Keratinocyte (primary cell): Measurements from ENCODE around the gene COL11A1. TPM values are rescaled to one million over a fixed set of nuclear protein-coding genes. Genes with fewer than 3 reads are reported as not detected.

Experiments used
- DNase-seq: peaks from one replicate; pipeline ENCODE4 v3.0.0-alpha.2; 2011; ENCODE audit warnings: low read depth, missing footprints, low spot score
- FAIRE-seq: peaks from 2 replicates; lab custom pipeline; 2011; peaks lifted over from hg19 to GRCh38; lab: Jason Lieb, UNC
- H2AFZ ChIP-seq: 2 replicates; pipeline ENCODE4 v1.6.0; 2012; ENCODE audit warnings: low read length, control low read depth, inconsistent platforms; ENCODE audit not compliant: control insufficient read depth
- H3K27ac ChIP-seq: 2 replicates; pipeline ENCODE4 v1.5.1; 2011; ENCODE audit warnings: low read length; ENCODE audit not compliant: control insufficient read depth, insufficient read depth
- H3K27me3 ChIP-seq: 3 replicates; pipeline ENCODE4 v1.6.0; 2011; ENCODE audit warnings: low read length; ENCODE audit not compliant: control insufficient read depth, insufficient read depth; ENCODE audit errors: extremely low read depth
- H3K36me3 ChIP-seq, 2 experiments: 2 replicates in 1 of 2; 3 replicates in 1 of 2; pipeline ENCODE4 v1.5.1; 2011; ENCODE audit warnings: low read length in 2 of 2, mild to moderate bottlenecking in 1 of 2; ENCODE audit not compliant: control insufficient read depth in 2 of 2, insufficient read depth in 2 of 2; ENCODE audit errors: extremely low read depth in 1 of 2
- H3K4me1 ChIP-seq: 3 replicates; pipeline ENCODE4 v1.5.1; 2011; ENCODE audit warnings: low read length; ENCODE audit not compliant: control insufficient read depth, insufficient read depth; ENCODE audit errors: extremely low read depth
- H3K4me2 ChIP-seq: 3 replicates; pipeline ENCODE4 v1.6.0; 2011; ENCODE audit warnings: low read depth, low read length; ENCODE audit not compliant: control insufficient read depth, insufficient read depth; ENCODE audit errors: extremely low read depth
- H3K4me3 ChIP-seq, 3 experiments: fragments of 200-600 bp in 1 of 3; sonication (generic) in 1 of 3; 2 replicates in 2 of 3; 3 replicates in 1 of 3; pipeline ENCODE4 v1.5.1; 2011 to 2016; ENCODE audit warnings: low read length in 3 of 3, mild to moderate bottlenecking in 3 of 3, control low read depth in 2 of 3, inconsistent platforms in 1 of 3, low read depth in 1 of 3, mixed read lengths in 1 of 3, mixed run types in 1 of 3, moderate library complexity in 1 of 3; ENCODE audit not compliant: control insufficient read depth in 2 of 3, insufficient read depth in 2 of 3; ENCODE audit errors: extremely low read depth in 1 of 3
- H3K79me2 ChIP-seq: 2 replicates; pipeline ENCODE4 v1.6.0; 2012; ENCODE audit warnings: low read length; ENCODE audit not compliant: control insufficient read depth, insufficient read depth
- H3K9ac ChIP-seq: 3 replicates; pipeline ENCODE4 v1.6.0; 2011; ENCODE audit warnings: low read length; ENCODE audit not compliant: control insufficient read depth, insufficient read depth; ENCODE audit errors: extremely low read depth
- H3K9me1 ChIP-seq: 3 replicates; pipeline ENCODE4 v1.6.0; 2011; ENCODE audit warnings: low read length; ENCODE audit not compliant: control insufficient read depth, insufficient read depth; ENCODE audit errors: extremely low read depth
- H3K9me3 ChIP-seq: 2 replicates; pipeline ENCODE4 v1.5.1; 2012; ENCODE audit warnings: low read depth, low read length; ENCODE audit not compliant: control insufficient read depth
- H4K20me1 ChIP-seq: 3 replicates; pipeline ENCODE4 v1.6.0; 2011; ENCODE audit warnings: low read length; ENCODE audit not compliant: control insufficient read depth, insufficient read depth; ENCODE audit errors: extremely low read depth
- EZH2 ChIP-seq: IDR thresholded peaks from one replicate; pipeline ENCODE4 v1.6.1; 2012; ENCODE audit warnings: inconsistent platforms, mild to moderate bottlenecking, low read length, moderate library complexity
- dilution Hi-C: fragments of 300-500 bp; cut with MboI; formaldehyde crosslinking; loops from one replicate; pipeline ENCODE4 v1.7.0; 2020; ENCODE audit warnings: low sequenced_read_pairs; ENCODE audit not compliant: extremely low pct_ligation_motif_present
- polyA plus RNA-seq, 5 experiments: library from polyadenylated mRNA; depleted of rRNA in 3 of 5; stranded (reverse) in 3 of 5; stranded (forward) in 1 of 5; unstranded in 1 of 5; fragments of >200 nt; gene quantifications; 1 replicate in 1 of 5; 2 replicates in 3 of 5; 3 replicates in 1 of 5; pipeline versions ENCODE4 v1.2.1 to v1.2.3, GENCODE V29; 2011 to 2012; ENCODE audit warnings: missing spikeins in 2 of 5, low read depth in 1 of 5, low replicate concordance in 1 of 5
- TF ChIP-seq, protein P1 (sequence below), 3 experiments: IDR thresholded peaks in 1 of 3; conservative IDR thresholded peaks in 1 of 3; optimal IDR thresholded peaks in 1 of 3; 2 replicates in 2 of 3; 3 replicates in 1 of 3; pipeline versions ENCODE3 to v1.5.1; 2011; ENCODE audit warnings: low read length in 3 of 3, mild to moderate bottlenecking in 3 of 3, moderate library complexity in 2 of 3, control low read depth in 1 of 3, inconsistent platforms in 1 of 3; ENCODE audit not compliant: insufficient read depth in 2 of 3; ENCODE audit errors: extremely low read depth in 1 of 3

COL11A1 gene
- polyA plus RNA-seq, 1 donor (not counting 4 experiments of a cell fraction or from before 2014, with no cell fraction given): 0.37 TPM

GRCh38 chr1:102952400-102952799 is 155.9 kb downstream of the COL11A1 start:
- Histone ChIP-seq H3K9me1 (no peaks in the 10 kb centered on the region), H3K9me3 (no peaks in the 10 kb centered on the region), H3K9ac (no peak overlapping the region), H3K4me1 (no peaks in the 10 kb centered on the region), H4K20me1 (no peaks in the 10 kb centered on the region), H3K79me2 (no peaks in the 10 kb centered on the region), H3K27ac (no peak overlapping the region), H3K36me3 (no peaks in the 10 kb centered on the region), H2AFZ (no peak overlapping the region), H3K27me3 (no peaks in the 10 kb centered on the region), H3K4me3 (no peak overlapping the region), H3K4me2 (no peak overlapping the region)
- no peak for TF ChIP-seq EZH2
- TF ChIP-seq, protein P1, sequence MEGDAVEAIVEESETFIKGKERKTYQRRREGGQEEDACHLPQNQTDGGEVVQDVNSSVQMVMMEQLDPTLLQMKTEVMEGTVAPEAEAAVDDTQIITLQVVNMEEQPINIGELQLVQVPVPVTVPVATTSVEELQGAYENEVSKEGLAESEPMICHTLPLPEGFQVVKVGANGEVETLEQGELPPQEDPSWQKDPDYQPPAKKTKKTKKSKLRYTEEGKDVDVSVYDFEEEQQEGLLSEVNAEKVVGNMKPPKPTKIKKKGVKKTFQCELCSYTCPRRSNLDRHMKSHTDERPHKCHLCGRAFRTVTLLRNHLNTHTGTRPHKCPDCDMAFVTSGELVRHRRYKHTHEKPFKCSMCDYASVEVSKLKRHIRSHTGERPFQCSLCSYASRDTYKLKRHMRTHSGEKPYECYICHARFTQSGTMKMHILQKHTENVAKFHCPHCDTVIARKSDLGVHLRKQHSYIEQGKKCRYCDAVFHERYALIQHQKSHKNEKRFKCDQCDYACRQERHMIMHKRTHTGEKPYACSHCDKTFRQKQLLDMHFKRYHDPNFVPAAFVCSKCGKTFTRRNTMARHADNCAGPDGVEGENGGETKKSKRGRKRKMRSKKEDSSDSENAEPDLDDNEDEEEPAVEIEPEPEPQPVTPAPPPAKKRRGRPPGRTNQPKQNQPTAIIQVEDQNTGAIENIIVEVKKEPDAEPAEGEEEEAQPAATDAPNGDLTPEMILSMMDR (optimal IDR thresholded peaks at IDR 0.05 in 1 of 3, IDR thresholded peaks at IDR 0.05 in 1 of 3, conservative IDR thresholded peaks at IDR 0.05 in 1 of 3; ENCODE audit: extremely low read depth in 1 of 3, insufficient read depth in 2 of 3, low read length in 3 of 3): no peak
- dilution Hi-C loops: no loop called here
- DNase-seq (no peak), FAIRE-seq (no peak)

DNA sequence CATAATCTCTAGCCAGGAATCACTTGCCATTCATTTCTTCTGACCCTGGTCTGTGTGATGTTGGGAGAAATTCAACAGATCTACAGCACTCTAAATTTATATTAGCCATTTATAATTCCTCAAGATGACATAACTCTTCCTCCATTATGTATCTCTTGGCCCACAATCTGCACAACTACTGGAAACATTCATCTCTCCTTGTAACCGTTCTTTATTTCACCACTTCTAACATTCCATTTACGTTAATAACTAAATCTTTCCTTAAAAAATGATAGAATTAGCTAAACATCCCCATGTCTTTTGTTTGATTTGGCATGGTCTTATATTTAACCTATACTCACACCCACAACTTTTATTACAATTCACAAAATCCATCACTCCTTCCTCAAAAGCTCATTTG is 166.0 kb downstream of the COL11A1 start:
- no peak overlapping the region for H3K4me2 ChIP-seq
- no peaks in the 10 kb centered on the region for H3K9me3 ChIP-seq
- FAIRE-seq (no peak), DNase-seq (no peak)
- dilution Hi-C loops: no loop called here
- TF ChIP-seq, protein P1 (optimal IDR thresholded peaks at IDR 0.05 in 1 of 3, IDR thresholded peaks at IDR 0.05 in 1 of 3, conservative IDR thresholded peaks at IDR 0.05 in 1 of 3; ENCODE audit: extremely low read depth in 1 of 3, insufficient read depth in 2 of 3, low read length in 3 of 3): no peak
- no peak for TF ChIP-seq EZH2
- no peak overlapping the region for H3K9ac ChIP-seq
- H3K9me1 ChIP-seq: no peaks in the 10 kb centered on the region
- H3K36me3 ChIP-seq: no peaks in the 10 kb centered on the region
- no peak overlapping the region for H3K4me3 ChIP-seq
- no peaks in the 10 kb centered on the region for H4K20me1 ChIP-seq
- no peaks in the 10 kb centered on the region for H3K27me3 ChIP-seq
- H3K4me1 ChIP-seq: no peaks in the 10 kb centered on the region
- H3K27ac ChIP-seq: no peak overlapping the region
- no peak overlapping the region for H2AFZ ChIP-seq
- H3K79me2 ChIP-seq: no peaks in the 10 kb centered on the region
